22Rv1 (cell line): ENCODE measurements around the gene JMJD7.

Source experiments
- ZFX ChIP-seq: fragments of 450-650 bp; IDR thresholded peaks from 2 replicates; pipeline ENCODE4 v1.6.1; 2017; ENCODE audit warnings: antibody characterized with exemption, borderline replicate concordance
- TF ChIP-seq, protein P1 (sequence below): fragments of 450-650 bp; IDR thresholded peaks from 2 replicates; pipeline ENCODE4 v1.5.1; 2017; ENCODE audit warnings: mild to moderate bottlenecking

DNA sequence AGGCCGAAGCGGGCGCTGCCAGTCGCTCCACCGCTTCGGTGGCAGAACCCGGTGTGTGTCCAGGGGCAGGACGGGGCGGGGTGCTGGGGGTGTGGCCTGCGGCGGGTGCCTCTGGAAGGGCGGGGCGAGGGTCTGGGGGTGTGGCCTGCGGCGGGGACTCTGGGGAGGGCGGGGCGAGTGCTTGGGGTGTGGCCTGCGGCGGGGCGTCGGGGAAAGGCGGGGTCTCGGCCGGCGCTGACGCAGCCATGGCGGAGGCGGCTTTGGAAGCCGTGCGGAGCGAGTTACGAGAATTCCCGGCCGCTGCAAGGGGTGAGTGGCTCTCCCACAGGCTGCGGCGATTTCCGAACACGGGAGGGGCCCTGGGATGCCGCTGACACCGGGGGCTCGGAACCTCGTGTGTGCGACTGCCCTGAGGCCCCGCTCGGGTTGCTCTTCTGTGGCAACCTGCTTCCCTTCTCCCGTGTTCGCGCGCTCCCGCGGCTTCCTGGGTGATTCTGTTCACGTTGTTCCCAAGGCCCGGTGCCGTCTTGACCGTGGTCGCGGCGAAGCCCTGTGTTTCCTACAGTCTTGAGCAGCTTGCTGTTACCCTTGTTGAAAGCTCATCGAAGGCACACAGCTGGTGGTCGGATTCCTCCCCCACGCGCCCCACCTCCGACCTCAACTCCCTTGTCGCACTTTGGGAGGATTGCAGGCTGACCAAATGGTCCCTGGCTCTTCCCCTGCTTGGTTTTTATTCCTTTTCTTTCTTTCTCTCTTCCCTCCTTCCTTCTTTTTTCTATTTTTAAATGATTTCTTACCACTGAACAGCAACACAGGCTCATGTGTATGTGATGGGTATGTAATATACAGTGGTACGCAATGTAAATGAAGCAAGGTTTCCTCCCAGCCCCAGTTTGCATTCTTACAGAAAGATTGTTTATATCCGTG lies at the start of gene JMJD7:
- TF ChIP-seq, protein P1, sequence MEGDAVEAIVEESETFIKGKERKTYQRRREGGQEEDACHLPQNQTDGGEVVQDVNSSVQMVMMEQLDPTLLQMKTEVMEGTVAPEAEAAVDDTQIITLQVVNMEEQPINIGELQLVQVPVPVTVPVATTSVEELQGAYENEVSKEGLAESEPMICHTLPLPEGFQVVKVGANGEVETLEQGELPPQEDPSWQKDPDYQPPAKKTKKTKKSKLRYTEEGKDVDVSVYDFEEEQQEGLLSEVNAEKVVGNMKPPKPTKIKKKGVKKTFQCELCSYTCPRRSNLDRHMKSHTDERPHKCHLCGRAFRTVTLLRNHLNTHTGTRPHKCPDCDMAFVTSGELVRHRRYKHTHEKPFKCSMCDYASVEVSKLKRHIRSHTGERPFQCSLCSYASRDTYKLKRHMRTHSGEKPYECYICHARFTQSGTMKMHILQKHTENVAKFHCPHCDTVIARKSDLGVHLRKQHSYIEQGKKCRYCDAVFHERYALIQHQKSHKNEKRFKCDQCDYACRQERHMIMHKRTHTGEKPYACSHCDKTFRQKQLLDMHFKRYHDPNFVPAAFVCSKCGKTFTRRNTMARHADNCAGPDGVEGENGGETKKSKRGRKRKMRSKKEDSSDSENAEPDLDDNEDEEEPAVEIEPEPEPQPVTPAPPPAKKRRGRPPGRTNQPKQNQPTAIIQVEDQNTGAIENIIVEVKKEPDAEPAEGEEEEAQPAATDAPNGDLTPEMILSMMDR = no peak; the same call in 1 of the 2 replicates
- no peak for TF ChIP-seq ZFX
